GM19193 (cell line): ENCODE results near the gene SFMBT2.

Experiments
- POLR2A ChIP-seq: IDR thresholded peaks from 4 replicates; pipeline ENCODE4 v1.6.1; 2011; ENCODE audit not compliant: insufficient read depth, insufficient read length; ENCODE audit errors: extremely low read depth

Gene SFMBT2

DNA sequence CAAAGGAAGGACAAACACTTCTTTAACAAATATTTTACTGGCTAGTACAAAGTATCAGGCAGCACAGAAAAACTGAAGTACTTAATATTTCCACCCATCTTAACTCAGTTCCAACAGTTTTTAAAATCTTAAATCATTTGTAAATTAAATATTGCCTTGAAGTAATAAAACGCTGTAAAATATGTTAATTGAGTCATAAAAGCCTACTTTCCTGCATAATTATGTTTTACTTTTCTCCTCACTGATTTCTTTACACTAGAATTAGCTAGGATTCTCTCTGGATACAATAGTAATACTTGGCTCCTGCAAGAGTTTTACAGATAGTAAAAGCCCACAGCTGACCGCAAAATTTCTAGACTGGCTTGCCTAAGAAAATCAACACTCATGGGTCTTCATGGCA is 74.9 kb downstream of the SFMBT2 start:
- no peak for TF ChIP-seq POLR2A

DNA sequence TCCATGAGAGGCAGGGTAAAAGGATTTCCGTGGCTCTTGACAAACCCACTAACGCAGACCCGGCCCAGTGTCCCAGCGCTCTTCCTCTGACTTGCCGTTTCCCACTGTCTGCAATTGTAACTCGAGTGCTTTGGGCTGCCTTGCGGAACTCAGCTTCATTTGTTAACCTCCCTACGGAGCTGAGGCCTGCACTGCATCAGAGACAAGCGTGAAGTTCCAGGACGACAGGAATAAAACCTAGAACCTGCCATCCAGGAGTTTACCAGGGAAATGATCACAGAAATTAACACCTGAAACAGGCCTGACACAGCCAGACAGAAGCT is 76.2 kb downstream of the SFMBT2 start:
- TF ChIP-seq POLR2A = no peak

DNA sequence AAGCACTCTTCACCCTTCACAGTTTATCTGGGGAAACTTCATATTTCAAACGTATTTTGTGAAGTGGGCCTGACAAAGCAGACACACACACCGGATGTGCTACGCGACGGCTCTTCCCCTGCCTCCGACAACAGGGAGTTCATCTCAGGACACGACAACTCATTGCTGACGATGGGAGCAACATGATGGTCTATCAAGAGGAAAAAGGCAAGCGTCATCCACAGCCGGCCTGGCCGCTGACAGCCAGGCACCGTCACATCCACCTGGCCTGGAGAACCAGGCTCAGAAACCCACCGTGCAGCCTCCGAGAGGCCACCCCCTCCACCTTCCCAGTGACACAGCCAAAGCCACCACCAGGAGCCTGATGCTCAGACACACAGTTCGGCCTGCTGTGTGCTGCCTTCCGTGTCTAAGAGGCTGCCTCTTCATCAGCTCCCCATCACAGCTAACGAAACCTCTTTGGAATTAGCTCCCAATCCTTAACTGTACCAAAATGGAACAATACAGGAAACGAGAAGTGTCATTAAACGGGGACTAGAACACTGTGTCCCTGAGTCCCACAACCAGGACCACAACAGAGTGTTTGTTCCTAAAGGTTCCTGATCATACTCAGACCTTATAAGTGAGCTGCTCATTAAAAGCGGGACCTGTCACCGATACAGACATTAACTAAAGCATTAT is 76.7 kb downstream of the SFMBT2 start:
- TF ChIP-seq POLR2A = no peak

DNA sequence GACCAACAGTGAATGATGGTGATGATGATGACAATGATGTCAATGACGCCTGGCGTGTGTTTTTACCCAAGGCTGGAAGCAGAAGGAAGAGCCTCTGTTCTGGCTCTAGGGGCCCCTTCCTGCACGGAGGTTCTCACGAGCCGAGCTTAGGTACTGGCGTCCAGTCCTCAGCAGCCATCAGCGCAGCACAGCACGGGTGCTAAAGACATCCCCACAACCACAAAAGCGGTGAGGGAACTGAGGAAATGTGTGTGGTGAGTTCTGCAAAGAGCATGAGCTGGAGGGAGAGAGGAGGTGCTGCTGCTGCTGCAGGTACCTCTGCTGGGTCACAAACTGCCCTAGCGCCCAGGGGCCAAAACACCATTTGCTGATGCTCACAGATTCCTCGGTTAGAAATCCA is 81.6 kb downstream of the SFMBT2 start:
- TF ChIP-seq POLR2A = no peak

DNA sequence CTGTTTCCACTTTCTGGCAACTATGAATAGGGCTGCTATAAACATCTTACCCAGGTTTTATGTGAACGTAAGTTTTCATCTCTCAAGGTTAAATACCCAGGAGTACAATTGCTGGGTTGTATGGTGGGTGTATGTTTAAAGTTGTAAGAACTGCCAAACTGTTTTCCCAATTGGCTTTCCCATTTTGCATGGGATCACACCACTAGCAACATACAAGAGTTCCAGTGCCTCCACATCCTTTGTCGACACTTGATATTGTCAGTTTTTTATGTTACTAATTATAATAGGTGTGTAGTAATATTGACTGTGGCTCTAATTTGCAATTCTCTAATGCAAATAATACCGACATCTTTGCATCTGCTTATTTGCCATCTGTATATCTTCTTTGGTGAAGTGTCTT is 82.9 kb downstream of the SFMBT2 start:
- no peak for TF ChIP-seq POLR2A

DNA sequence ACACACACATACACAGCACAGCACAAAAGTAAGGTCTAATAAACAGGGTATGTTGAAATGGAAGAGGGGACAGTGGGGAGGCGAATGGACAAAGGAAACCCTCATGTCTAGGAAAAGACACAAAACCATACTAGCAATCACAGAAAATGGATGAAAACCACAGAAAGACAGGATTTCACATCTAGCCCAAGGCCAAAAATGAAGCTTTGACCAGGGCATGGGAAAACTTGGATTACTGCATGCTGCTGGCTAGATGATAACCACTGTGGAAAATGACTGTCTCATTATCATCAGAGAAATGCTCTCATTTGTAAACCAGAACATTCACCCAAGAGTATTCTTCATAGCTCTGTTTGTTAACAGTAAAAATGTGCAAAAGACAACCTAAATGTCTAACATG is 88.2 kb downstream of the SFMBT2 start:
- no peak for TF ChIP-seq POLR2A

DNA sequence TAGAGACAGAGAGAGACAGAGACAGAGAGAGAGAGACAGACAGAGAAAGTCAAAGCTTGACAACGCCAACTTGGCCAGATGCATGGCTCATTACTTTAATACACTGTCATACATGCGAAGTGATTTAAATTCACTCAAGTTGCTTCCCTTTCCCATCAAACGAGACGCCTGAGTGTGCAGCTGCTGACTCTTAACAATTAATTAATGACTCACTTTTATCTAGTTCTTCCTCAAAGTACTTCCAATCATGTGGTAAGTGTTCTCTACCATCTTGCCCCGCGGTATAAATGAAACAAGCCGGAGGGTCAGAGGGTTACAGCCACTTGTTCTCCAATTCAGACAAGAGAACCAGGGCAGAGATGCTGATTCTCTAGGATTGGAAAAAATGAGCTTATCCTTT is 90.8 kb downstream of the SFMBT2 start:
- no peak for TF ChIP-seq POLR2A

DNA sequence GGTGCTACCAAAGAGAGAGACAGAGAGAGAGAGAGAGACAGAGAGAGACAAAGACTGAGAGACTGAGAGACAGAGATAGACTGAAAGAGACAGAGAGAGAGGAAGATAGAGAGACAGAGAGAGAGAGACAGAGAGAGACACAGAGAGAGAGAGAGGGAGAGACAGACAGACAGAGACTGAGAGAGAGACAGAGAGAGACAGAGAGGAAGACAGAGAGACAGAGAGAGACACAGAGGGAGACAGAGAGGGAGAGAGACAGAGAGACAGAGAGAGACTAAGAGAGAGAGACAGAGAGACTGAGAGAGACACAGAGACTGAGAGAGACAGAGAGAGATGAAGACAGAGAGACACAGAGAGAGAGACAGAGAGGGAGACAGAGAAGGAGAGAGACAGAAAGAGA is 91.2 kb downstream of the SFMBT2 start:
- no peak for TF ChIP-seq POLR2A

DNA sequence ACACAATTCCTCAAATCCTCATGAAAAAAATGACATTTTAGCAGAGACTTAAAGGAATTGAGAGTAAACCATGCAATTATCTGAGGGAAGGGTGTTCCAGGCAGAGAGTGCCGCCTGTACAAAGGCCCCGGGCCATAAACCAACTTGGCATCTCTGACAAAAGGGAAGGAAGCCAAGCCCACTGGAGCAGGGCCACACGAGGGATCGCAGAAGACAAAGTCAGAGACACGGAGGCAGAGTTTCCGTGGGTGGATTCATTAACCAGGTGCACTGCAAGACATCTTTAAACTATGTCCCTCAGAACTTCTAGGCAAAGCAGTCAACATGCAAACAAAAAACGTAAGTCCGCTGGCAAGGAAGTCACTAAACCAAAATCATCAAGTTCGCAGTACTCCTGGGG is 92.0 kb downstream of the SFMBT2 start:
- TF ChIP-seq POLR2A = no peak

DNA sequence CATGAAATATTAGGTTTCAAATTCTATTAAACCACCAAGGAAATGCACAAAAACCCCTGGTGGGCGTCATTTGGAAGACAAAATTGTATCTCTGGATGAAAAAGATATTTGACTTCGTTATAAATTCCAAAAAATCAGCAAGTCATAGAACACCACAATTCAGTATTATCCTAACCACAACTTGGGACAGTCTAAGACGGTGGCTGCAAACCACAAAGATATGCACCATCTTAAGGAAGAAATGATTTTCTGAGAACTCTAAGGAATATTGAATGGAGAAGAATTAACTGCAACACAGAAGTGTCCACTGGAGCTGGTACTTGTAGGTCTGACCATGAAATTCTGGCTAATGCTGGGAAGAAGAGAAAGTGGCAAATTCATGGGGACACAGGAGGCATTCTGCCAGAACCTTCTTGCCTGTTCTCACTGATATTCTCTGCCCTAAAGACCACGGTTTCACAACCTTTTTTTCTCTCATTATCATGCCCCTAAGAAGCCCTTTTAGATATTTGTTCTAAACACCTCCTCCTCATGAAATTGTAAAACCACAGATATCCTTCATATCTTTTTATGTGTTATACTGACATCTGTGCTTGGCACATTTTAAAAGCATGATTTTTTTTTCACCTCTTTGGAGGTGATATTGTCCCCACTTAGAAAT is 92.9 kb downstream of the SFMBT2 start:
- TF ChIP-seq POLR2A = no peak

DNA sequence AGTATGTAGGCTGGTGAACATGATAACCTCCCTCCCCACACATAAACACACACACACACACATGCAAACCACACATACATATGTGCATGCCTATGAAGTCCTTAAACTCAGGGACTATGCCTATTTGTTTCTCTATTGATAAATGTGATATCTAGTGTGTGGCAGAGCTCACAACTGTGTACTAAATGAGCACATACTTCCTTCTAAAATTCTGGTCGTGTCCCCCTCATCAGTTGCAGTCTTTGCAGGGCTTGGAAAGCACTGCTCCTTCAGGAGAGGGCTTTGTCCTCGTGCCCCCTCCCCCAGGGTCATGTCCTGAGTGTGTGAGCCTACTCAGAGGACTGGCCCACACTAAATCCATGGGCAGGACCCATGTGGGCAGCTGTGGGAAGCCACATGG is 94.0 kb downstream of the SFMBT2 start:
- TF ChIP-seq POLR2A = no peak

DNA sequence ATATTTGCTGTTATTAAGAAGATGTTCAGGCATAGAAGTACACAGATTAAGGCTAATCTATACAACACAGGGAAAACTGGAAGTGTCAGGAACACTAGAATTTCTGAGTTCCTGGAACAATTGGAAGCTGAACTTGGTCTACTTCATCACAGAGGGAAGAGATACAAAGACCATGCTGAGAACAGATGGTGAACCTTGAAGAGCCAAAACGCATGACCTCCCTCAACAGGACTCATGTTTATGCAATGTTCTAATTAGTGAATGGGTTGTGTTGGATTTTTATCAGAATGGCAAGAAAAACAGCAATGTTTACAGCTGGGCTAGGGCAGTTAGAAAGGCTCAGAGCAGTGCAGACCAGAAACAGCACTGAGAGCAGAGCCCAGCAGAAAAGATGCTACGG is 94.9 kb downstream of the SFMBT2 start:
- no peak for TF ChIP-seq POLR2A

DNA sequence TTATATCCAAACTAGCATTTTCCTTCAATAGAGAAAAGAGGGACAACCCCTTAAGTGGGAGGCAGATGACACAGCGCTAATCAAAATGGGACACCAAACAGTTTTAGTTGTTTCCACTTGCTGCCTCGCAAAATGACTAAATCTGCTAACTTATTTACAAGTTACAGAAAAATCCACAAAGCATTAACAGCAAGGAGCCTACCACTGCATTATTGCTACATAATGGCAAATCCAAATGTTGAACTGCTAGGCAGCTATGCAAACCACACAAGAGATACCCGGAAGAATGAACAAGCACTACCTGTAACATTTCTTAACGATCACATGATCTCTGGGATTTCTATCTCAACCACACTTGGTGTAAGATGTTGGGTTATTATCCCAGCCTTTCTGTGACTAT is 96.7 kb downstream of the SFMBT2 start:
- no peak for TF ChIP-seq POLR2A

DNA sequence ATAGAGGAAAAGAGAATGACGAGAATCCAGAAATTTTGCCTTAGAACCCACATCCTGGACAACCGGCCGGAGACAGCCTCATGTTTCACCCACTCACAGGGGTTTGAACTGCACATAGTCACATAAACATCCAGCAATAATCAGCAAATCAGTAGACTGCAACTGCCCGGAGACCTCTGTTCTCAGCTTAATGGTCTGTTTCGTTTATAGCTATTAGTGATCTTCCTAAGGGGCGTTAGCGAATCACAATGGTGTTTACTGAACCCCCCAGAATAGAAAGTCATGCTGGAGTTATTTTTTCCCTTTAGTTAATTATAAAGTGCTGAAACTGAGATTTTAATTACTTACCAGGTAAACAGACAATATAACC is 98.4 kb downstream of the SFMBT2 start:
- TF ChIP-seq POLR2A = no peak

DNA sequence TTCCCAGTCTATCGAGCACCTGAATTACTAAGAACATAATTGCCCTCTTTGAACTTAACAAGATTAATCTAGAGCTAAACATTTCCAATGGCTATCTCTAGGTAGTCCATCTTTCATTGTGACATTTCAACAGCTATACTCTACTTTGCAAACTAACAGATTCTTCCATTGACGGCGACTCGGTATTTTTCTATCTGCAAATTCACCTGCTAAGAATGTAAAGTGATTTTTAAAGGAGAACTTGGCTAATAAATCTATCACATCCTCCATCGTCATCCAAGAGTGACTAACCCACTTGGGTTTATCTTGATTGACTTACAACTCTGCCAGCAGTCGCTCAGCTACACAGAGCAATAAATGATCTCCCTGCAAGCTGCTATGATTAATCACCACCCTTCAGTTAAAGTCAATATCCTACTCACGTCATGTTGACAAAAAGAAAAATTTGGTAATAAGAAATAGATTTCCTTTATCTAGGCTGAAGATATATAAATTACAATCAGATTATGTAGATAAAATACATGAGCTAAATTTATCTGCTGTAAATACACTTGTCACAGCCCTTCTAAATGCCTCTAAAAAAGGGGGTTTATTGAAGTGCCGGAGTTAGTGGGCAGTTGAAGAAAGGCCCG is 99.5 kb downstream of the SFMBT2 start:
- TF ChIP-seq POLR2A = no peak

DNA sequence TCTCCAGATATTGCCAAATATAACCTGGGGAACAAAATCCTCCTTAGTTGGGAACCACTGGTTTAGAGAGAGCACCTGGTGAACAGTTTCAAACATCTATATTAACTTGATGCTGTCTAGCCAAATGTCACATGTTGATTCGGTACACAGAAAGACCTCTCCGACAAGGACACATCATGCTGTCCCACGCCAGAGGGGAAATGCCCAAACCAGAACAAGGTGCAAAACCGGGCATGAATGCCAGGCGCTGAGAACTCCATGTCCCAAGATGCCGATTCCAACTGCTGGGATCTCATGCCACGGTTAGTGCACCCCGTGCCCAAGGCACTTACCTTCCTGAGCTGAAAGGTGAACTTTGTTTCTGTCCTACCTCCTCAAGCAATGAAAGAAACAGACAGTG is 100.8 kb downstream of the SFMBT2 start:
- TF ChIP-seq POLR2A = no peak

DNA sequence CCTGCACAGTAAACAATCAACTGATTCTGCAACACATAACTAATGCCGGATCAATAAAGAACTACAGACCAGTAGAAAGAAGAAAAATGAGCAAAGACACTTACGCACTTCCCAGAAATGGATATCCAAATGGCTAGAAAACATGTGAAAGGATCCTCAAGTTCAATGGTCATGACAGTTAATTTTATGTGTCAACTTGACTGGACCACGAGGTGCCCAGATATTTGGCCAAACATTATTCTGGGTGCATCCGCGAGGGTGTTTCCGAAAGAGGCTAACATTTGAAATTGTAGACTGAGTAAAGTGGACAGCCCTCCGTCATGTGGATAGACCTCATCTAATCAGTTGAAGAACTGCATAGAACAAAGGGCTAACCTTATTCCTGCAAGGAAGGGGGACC is 102.0 kb downstream of the SFMBT2 start:
- TF ChIP-seq POLR2A = no peak

DNA sequence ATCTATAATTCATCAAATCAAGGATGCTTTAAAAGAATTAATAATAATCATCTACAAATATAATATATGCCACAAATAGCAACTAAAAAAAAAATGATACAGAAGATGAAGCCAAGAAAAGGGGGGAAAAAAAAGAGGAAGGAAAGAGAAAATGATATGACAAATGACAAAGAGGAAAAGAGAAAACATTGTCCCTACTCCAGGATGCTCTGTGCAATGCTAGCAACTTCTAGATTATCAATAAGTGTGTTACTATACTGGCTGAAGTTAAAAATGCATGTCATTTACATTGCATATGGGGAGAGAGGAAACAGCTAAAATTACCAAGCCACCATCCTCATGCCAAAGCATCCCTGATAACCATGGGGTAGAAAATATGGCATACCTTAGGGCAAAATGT is 104.2 kb downstream of the SFMBT2 start:
- TF ChIP-seq POLR2A = no peak

DNA sequence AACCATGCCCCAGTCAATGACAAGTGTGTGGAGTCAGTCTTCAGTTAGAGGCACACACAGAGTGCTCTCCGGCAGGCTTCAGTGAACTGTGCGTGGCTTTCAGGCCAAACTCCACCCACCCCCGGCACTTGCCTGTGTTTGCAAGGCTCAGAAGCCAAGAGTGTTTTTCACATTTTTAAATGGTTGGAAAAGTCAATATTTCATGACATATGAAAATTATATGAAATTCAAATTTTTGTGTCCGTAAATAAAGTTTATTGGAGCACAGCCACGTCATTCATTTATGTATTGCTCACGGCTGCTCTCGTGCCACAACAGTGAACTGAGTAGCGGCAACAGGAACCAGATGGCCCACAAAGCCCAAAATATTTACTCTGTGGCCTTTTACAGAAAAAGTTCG is 104.7 kb downstream of the SFMBT2 start:
- no peak for TF ChIP-seq POLR2A
